ENCODE measurements around the gene PCDH11Y.
"Not testable (repeated sequence)": the region's sequence is repeated elsewhere in the genome, so short reads cannot be mapped to it uniquely, and the experiment has no call there.

GRCh38 chrY:5083017-5083416 lies 82.9 kb downstream of the PCDH11Y start:
- not testable (repeated sequence) for TF ChIP-seq EP300, CTCF, POLR2A (IDR thresholded peaks at IDR 0.05)
